HepG2 (cell line): ENCODE measurements around the gene TBX3. TPM values are rescaled to one million over a fixed set of nuclear protein-coding genes. Genes with fewer than 3 reads are reported as not detected.

Experiments
- ATAC-seq: fragments of 200-7000 bp; cut with Tn5 transposase; 3 replicates; pipeline ENCODE4 v1.9.1; 2020; ENCODE audit warnings: mild to moderate bottlenecking, moderate library complexity
- BruUV-seq: library from RNA; stranded (reverse); fragments of 400-500 nt; replicated peaks from 2 replicates; lab custom pipeline; 2021; lab: Mats Ljungman, UMichigan
- CTCF ChIA-PET: fragments of 300-600 bp; formaldehyde crosslinking; extraction: SDS; loops from one replicate; lab custom pipeline; 2021; ENCODE audit warnings: low total read pairs, inconsistent platforms, low intra/inter-chr PET ratio; lab: Yijun Ruan, JAX
- POLR2A ChIA-PET: fragments of 350-600 bp; sonication (Branson Sonifier 250); formaldehyde crosslinking; loops from one replicate; lab custom pipeline; 2020; ENCODE audit warnings: antibody characterized with exemption, inconsistent platforms; lab: Yijun Ruan, JAX
- DNase-seq: peaks from one replicate; pipeline ENCODE4 v3.0.0-alpha.2; 2015; ENCODE audit warnings: low spot score
- FAIRE-seq: peaks from 3 replicates; lab custom pipeline; 2011; peaks lifted over from hg19 to GRCh38; lab: Jason Lieb, UNC
- H2AFZ ChIP-seq: one replicate; pipeline ENCODE4 v1.6.1; 2011; ENCODE audit warnings: low read length, inconsistent platforms
- H3K27ac ChIP-seq: fragments of 300-600 bp; 3 replicates; pipeline ENCODE4 v1.8.0; 2011; ENCODE audit warnings: mixed run types, mild to moderate bottlenecking, mixed read lengths, low read length, inconsistent platforms; ENCODE audit not compliant: insufficient read depth; ENCODE audit errors: extremely low read length
- H3K27me3 ChIP-seq, 2 experiments: fragments of 200-600 bp in 1 of 2; 2 replicates in 1 of 2; 3 replicates in 1 of 2; pipeline versions ENCODE4 v1.6.0 to v1.8.0; 2011; ENCODE audit warnings: low read length in 2 of 2, mild to moderate bottlenecking in 2 of 2, moderate library complexity in 2 of 2, inconsistent platforms in 1 of 2; ENCODE audit not compliant: insufficient read depth in 2 of 2, control insufficient read depth in 1 of 2
- H3K36me3 ChIP-seq, 2 experiments: fragments of 200-600 bp in 1 of 2; replicated peaks in 1 of 2; 2 replicates in 1 of 2; 3 replicates in 1 of 2; pipeline versions ENCODE4 v1.5.1 to v1.8.0; 2011; ENCODE audit warnings: low read length in 2 of 2, inconsistent platforms in 1 of 2; ENCODE audit not compliant: insufficient read depth in 2 of 2, control insufficient read depth in 1 of 2
- H3K4me1 ChIP-seq: 2 replicates; pipeline ENCODE4 v1.5.1; 2012; ENCODE audit warnings: low read length, inconsistent platforms; ENCODE audit not compliant: insufficient read depth
- H3K4me2 ChIP-seq: 2 replicates; pipeline ENCODE4 v1.6.0; 2011; ENCODE audit warnings: low read depth, low read length, inconsistent platforms
- H3K4me3 ChIP-seq, 3 experiments: fragments of 200-600 bp in 1 of 3; sonication (generic), shearing (Covaris generic) in 1 of 3; replicated peaks in 1 of 3; 2 replicates each; pipeline ENCODE4 v1.5.1; 2011 to 2016; ENCODE audit warnings: low read length in 3 of 3, inconsistent platforms in 2 of 3, low read depth in 2 of 3, mild to moderate bottlenecking in 2 of 3, control low read depth in 1 of 3, mixed read lengths in 1 of 3; ENCODE audit not compliant: insufficient read depth in 1 of 3
- H3K79me2 ChIP-seq: one replicate; pipeline ENCODE4 v1.6.1; 2011; ENCODE audit warnings: low read length, inconsistent platforms; ENCODE audit not compliant: insufficient read depth
- H3K9ac ChIP-seq: 2 replicates; pipeline ENCODE4 v1.6.0; 2011; ENCODE audit warnings: mild to moderate bottlenecking, low read depth, low read length, inconsistent platforms; ENCODE audit not compliant: insufficient read depth
- H3K9me3 ChIP-seq: 2 replicates; pipeline ENCODE4 v1.5.1; 2012; ENCODE audit warnings: mild to moderate bottlenecking, low read length
- H4K20me1 ChIP-seq: 2 replicates; pipeline ENCODE4 v1.6.0; 2011; ENCODE audit warnings: inconsistent platforms, mild to moderate bottlenecking, low read length, moderate library complexity; ENCODE audit not compliant: insufficient read depth
- HNRNPL ChIP-seq: fragments of 200-400 bp; formaldehyde crosslinking; IDR thresholded peaks from 2 replicates; pipeline ENCODE4 v1.6.1; 2017; ENCODE audit warnings: mild to moderate bottlenecking, low read depth, low read length
- NPAS2 ChIP-seq: sonication (generic); formaldehyde crosslinking; IDR thresholded peaks from 2 replicates; pipeline ENCODE4 v1.8.0; 2022; ENCODE audit warnings: mild to moderate bottlenecking, missing genetic modification reagents, borderline replicate concordance
- ZNF3 ChIP-seq: IDR thresholded peaks from 2 replicates; pipeline ENCODE4 v1.7.0; 2017; ENCODE audit warnings: inconsistent platforms
- WGBS: methylation state at CpG from one replicate; pipeline ENCODE4 v1.1.6; 2017; ENCODE audit warnings: low lambda C conversion rate; 5-methylcytosine and 5-hydroxymethylcytosine counted together
- in situ Hi-C: cut with HindIII; loops from 2 replicates; pipeline ENCODE4 v1.10.0; 2017; ENCODE audit warnings: low pct_unique_long_range_greater_than_20kb; ENCODE audit not compliant: extremely low pct_ligation_motif_present
- intact Hi-C: fragments of 100-400 bp; cut with micrococcal nuclease; formaldehyde crosslinking; loops from one replicate; pipeline ENCODE4 v1.10.0; 2022; ENCODE audit not compliant: unreplicated experiment
- polyA plus RNA-seq, 8 experiments: library from polyadenylated mRNA; depleted of rRNA in 3 of 8; stranded (reverse) in 7 of 8; unstranded in 1 of 8; fragments of >200 nt; fragmentation: Illumina TruSeq in 4 of 8; extraction: Trizol in 4 of 8; gene quantifications; 2 replicates each; pipeline versions ENCODE4 v1.2.1 to v1.2.3, GENCODE V29; 2011 to 2016; ENCODE audit warnings: low read depth in 4 of 8, missing spikeins in 1 of 8, mixed read lengths in 1 of 8; ENCODE audit not compliant: insufficient read depth in 1 of 8
- total RNA-seq, 5 experiments: library from RNA; depleted of rRNA; stranded (reverse); fragments of >200 nt; fragmentation: Illumina TruSeq; extraction: Trizol; gene quantifications; 2 replicates each; pipeline ENCODE4 v1.2.3, GENCODE V29; 2016; ENCODE audit warnings: low read depth in 1 of 5
- TF ChIP-seq, protein P1 (sequence below): sonication (generic); formaldehyde crosslinking; IDR thresholded peaks from 2 replicates; pipeline ENCODE4 v1.4.0; 2020; ENCODE audit warnings: missing genetic modification reagents

The TBX3 gene
- total and polyA plus RNA-seq, 2 of the 13 experiments (the other 11 are each of a cell fraction or from before 2014, with no cell fraction given), result 27.1 to 42.4 TPM

DNA sequence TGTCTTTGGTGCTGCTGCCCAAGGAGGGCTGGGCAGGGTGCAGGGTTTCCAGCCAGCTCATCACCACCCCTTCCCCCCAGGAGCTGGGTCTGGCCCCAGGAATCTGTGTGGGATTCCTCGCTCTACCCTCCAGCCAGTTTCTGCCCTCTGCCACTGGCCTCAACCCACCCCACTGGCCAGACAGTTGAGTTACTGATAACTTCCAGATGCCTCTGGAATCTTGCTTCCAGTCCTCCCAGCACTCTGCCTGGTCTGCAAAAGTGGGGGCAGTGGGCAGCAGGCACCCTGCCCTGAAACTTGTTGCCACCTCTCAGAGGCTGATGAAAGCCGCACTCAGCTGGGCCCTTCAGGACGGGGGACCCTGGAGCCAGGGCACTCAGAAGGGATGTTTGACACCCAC, 20.1 kb upstream of the TBX3 start:
- no peak overlapping the region for H3K27ac ChIP-seq

DNA sequence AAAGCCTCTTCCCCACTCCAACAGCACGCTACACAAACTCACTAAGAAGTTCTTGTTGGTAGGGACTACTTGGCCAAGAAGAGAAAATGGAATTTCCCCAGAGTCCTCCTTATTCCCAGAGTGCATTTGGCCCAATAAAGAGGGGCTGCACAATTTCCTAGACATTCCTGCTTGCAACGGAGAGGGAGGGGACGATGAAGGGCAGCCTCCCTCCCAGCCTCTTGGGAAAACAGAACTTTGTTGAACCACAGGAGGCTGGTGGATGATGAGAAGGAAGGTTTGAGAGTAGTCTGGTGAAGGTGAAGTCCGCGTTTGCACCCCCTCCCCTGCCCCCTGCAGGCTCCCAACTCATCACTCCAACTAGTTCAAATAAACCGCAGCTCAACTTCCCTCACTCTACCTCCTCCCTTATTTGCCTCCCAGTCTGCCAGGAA, 19.1 kb upstream of the TBX3 start:
- peak; percentile 84 for ATAC-seq
- CTCF ChIA-PET, result no interaction called here
- DNase-seq, result peak; percentile 46

More for the DNA sequence above, 20.1 kb upstream of the TBX3 start:
- Histone ChIP-seq H3K36me3 (no peaks in the 10 kb centered on the region), H3K79me2 (no peaks in the 10 kb centered on the region), H3K4me3 (no peak overlapping the region), H3K27me3 (no peaks in the 10 kb centered on the region), H3K9ac (no peak overlapping the region), H2AFZ (no peak overlapping the region), H3K4me2 (peak overlapping the region; percentile 51; the same call in 1 of the 2 replicates), H3K9me3 (no peaks in the 10 kb centered on the region), H4K20me1 (no peaks in the 10 kb centered on the region), H3K4me1 (peaks cover 21% of the 10 kb centered on the region)
- POLR2A ChIA-PET, result interaction anchor here (1.0 to 2.0 kb wide), 3 partner anchors 20 to 130 kb away, joined by 3 to 25 read pairs (median 4); partner anchors contain the start of gene TBX3
- in situ Hi-C loops, result no loop called here
- CTCF ChIA-PET, result no interaction called here
- no TSS peak for BruUV-seq
- WGBS, result 92% methylated on average over 2 of the region's 3 CpGs
- FAIRE-seq (no peak), DNase-seq (no peak), ATAC-seq (no peak)
- no peak for TF ChIP-seq ZNF3 (CRISPR knock-in tag)
- 0 out of 2 replicates have a peak, but pooled peaks have one; percentile 23 for TF ChIP-seq HNRNPL
- intact Hi-C loops, result no loop called here

More for the DNA sequence above, 19.1 kb upstream of the TBX3 start:
- POLR2A ChIA-PET, result interaction anchor here (0.7 to 2.0 kb wide), 5 partner anchors 19 to 171 kb away, joined by 3 to 25 read pairs (median 4); partner anchors contain the start of gene TBX3
- BruUV-seq, result no TSS peak
- Histone ChIP-seq H3K4me3 (peak overlapping the region in 1 of 3 experiments; percentile 4; a peak in 1 of 6 replicates), H3K4me1 (peaks cover 31% of the 10 kb centered on the region), H3K9me3 (no peaks in the 10 kb centered on the region), H4K20me1 (no peaks in the 10 kb centered on the region), H3K27ac (no peak overlapping the region), H2AFZ (no peak overlapping the region), H3K27me3 (no peaks in the 10 kb centered on the region), H3K4me2 (peak overlapping the region; percentile 51), H3K79me2 (no peaks in the 10 kb centered on the region), H3K36me3 (no peaks in the 10 kb centered on the region), H3K9ac (no peak overlapping the region)
- in situ Hi-C loops, result no loop called here
- no peak for FAIRE-seq
- intact Hi-C loops, result no loop called here
- TF ChIP-seq NPAS2 (CRISPR knock-in tag), result no peak
- TF ChIP-seq, protein P1, sequence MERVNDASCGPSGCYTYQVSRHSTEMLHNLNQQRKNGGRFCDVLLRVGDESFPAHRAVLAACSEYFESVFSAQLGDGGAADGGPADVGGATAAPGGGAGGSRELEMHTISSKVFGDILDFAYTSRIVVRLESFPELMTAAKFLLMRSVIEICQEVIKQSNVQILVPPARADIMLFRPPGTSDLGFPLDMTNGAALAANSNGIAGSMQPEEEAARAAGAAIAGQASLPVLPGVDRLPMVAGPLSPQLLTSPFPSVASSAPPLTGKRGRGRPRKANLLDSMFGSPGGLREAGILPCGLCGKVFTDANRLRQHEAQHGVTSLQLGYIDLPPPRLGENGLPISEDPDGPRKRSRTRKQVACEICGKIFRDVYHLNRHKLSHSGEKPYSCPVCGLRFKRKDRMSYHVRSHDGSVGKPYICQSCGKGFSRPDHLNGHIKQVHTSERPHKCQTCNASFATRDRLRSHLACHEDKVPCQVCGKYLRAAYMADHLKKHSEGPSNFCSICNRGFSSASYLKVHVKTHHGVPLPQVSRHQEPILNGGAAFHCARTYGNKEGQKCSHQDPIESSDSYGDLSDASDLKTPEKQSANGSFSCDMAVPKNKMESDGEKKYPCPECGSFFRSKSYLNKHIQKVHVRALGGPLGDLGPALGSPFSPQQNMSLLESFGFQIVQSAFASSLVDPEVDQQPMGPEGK, result 0 out of 2 replicates have a peak, but pooled peaks have one; percentile 27
- 25% methylated on average over 6 of the region's 6 CpGs for WGBS
